IPS-18a (cell line): ENCODE results near the gene DIP2C.

Experiments
- H3K27ac ChIP-seq: one replicate; pipeline ENCODE4 v1.5.1; 2013; ENCODE audit warnings: low read length
- H3K27me3 ChIP-seq: one replicate; pipeline ENCODE4 v1.6.1; 2013; ENCODE audit warnings: mild to moderate bottlenecking, low read length; ENCODE audit not compliant: control insufficient read depth, insufficient read depth
- H3K36me3 ChIP-seq: one replicate; pipeline ENCODE4 v1.6.1; 2013; ENCODE audit warnings: low read depth, low read length; ENCODE audit not compliant: control insufficient read depth
- H3K4me1 ChIP-seq: one replicate; pipeline ENCODE4 v1.6.1; 2013; ENCODE audit warnings: low read depth, low read length; ENCODE audit not compliant: control insufficient read depth
- H3K4me3 ChIP-seq: one replicate; pipeline ENCODE4 v1.5.1; 2013; ENCODE audit warnings: low read length
- H3K9ac ChIP-seq: one replicate; pipeline ENCODE4 v1.6.1; 2013; ENCODE audit warnings: mild to moderate bottlenecking, low read length, moderate library complexity
- H3K9me3 ChIP-seq: one replicate; pipeline ENCODE4 v1.6.1; 2013; ENCODE audit warnings: low read depth, low read length; ENCODE audit not compliant: control insufficient read depth

The DIP2C gene

GRCh38 chr10:501596-501995 is 187.9 kb downstream of the DIP2C start:
- no peak overlapping the region for H3K4me3 ChIP-seq
- H3K9ac ChIP-seq = no peak overlapping the region
- H3K27ac ChIP-seq = no peak overlapping the region
- H3K27me3 ChIP-seq = peaks cover 64% of the 10 kb centered on the region
- no peaks in the 10 kb centered on the region for H3K9me3 ChIP-seq
- H3K4me1 ChIP-seq = no peaks in the 10 kb centered on the region
- H3K36me3 ChIP-seq = no peaks in the 10 kb centered on the region

GRCh38 chr10:500876-501275 is 188.6 kb downstream of the DIP2C start:
- H3K4me1 ChIP-seq = no peaks in the 10 kb centered on the region
- no peak overlapping the region for H3K9ac ChIP-seq
- no peak overlapping the region for H3K27ac ChIP-seq
- no peaks in the 10 kb centered on the region for H3K36me3 ChIP-seq
- H3K27me3 ChIP-seq = peaks cover 57% of the 10 kb centered on the region
- no peak overlapping the region for H3K4me3 ChIP-seq
- no peaks in the 10 kb centered on the region for H3K9me3 ChIP-seq

- no peak overlapping the region for H3K4me3 ChIP-seq
- H3K4me1 ChIP-seq = no peaks in the 10 kb centered on the region
- H3K9me3 ChIP-seq = no peaks in the 10 kb centered on the region
- H3K36me3 ChIP-seq = no peaks in the 10 kb centered on the region
- no peak overlapping the region for H3K27ac ChIP-seq
- H3K9ac ChIP-seq = no peak overlapping the region
- H3K27me3 ChIP-seq = peaks cover 48% of the 10 kb centered on the region
Observed at GRCh38 chr10:499991-500390, 189.5 kb downstream of the DIP2C start.

GRCh38 chr10:498760-499435 is 190.6 kb downstream of the DIP2C start:
- peaks cover 37% of the 10 kb centered on the region for H3K27me3 ChIP-seq
- no peak overlapping the region for H3K9ac ChIP-seq
- H3K4me3 ChIP-seq = no peak overlapping the region
- no peaks in the 10 kb centered on the region for H3K36me3 ChIP-seq
- H3K27ac ChIP-seq = no peak overlapping the region
- no peaks in the 10 kb centered on the region for H3K4me1 ChIP-seq
- no peaks in the 10 kb centered on the region for H3K9me3 ChIP-seq

GRCh38 chr10:497898-498451 is 191.5 kb downstream of the DIP2C start:
- no peak overlapping the region for H3K27ac ChIP-seq
- no peaks in the 10 kb centered on the region for H3K36me3 ChIP-seq
- H3K9ac ChIP-seq = no peak overlapping the region
- H3K9me3 ChIP-seq = no peaks in the 10 kb centered on the region
- peaks cover 3% of the 10 kb centered on the region for H3K4me1 ChIP-seq
- peaks cover 28% of the 10 kb centered on the region for H3K27me3 ChIP-seq
- no peak overlapping the region for H3K4me3 ChIP-seq

GRCh38 chr10:497289-497688 is 192.2 kb downstream of the DIP2C start:
- Histone ChIP-seq H3K36me3 (no peaks in the 10 kb centered on the region), H3K27me3 (peaks cover 21% of the 10 kb centered on the region), H3K4me1 (peaks cover 9% of the 10 kb centered on the region), H3K4me3 (no peak overlapping the region), H3K9me3 (no peaks in the 10 kb centered on the region), H3K27ac (no peak overlapping the region), H3K9ac (no peak overlapping the region)

- H3K27ac ChIP-seq = no peak overlapping the region
- H3K9me3 ChIP-seq = no peaks in the 10 kb centered on the region
- no peak overlapping the region for H3K4me3 ChIP-seq
- H3K4me1 ChIP-seq = peaks cover 25% of the 10 kb centered on the region
- H3K36me3 ChIP-seq = no peaks in the 10 kb centered on the region
- peaks cover 5% of the 10 kb centered on the region for H3K27me3 ChIP-seq
- no peak overlapping the region for H3K9ac ChIP-seq
Observed at GRCh38 chr10:494556-494955, 194.9 kb downstream of the DIP2C start.

GRCh38 chr10:494149-494542 is 195.3 kb downstream of the DIP2C start:
- H3K36me3 ChIP-seq = no peaks in the 10 kb centered on the region
- H3K9me3 ChIP-seq = no peaks in the 10 kb centered on the region
- H3K27me3 ChIP-seq = peaks cover 6% of the 10 kb centered on the region
- no peak overlapping the region for H3K9ac ChIP-seq
- H3K4me3 ChIP-seq = no peak overlapping the region
- H3K4me1 ChIP-seq = peaks cover 25% of the 10 kb centered on the region
- H3K27ac ChIP-seq = no peak overlapping the region

- Histone ChIP-seq H3K27ac (no peak overlapping the region), H3K9me3 (no peaks in the 10 kb centered on the region), H3K36me3 (no peaks in the 10 kb centered on the region), H3K27me3 (peaks cover 12% of the 10 kb centered on the region), H3K4me1 (peaks cover 25% of the 10 kb centered on the region), H3K4me3 (no peak overlapping the region), H3K9ac (no peak overlapping the region)
Observed at GRCh38 chr10:493391-494148, 195.9 kb downstream of the DIP2C start.

- Histone ChIP-seq H3K4me1 (peaks cover 25% of the 10 kb centered on the region), H3K36me3 (no peaks in the 10 kb centered on the region)
Observed at GRCh38 chr10:492836-493235, 196.6 kb downstream of the DIP2C start.

GRCh38 chr10:491667-492424 is 197.6 kb downstream of the DIP2C start:
- H3K27ac ChIP-seq = no peak overlapping the region
- H3K4me3 ChIP-seq = no peak overlapping the region
- H3K36me3 ChIP-seq = no peaks in the 10 kb centered on the region
- no peak overlapping the region for H3K9ac ChIP-seq
- H3K27me3 ChIP-seq = peaks cover 29% of the 10 kb centered on the region
- peaks cover 29% of the 10 kb centered on the region for H3K4me1 ChIP-seq
- H3K9me3 ChIP-seq = no peaks in the 10 kb centered on the region

More at GRCh38 chr10:492836-493235, 196.6 kb downstream of the DIP2C start:
- H3K9ac ChIP-seq = no peak overlapping the region
- H3K27me3 ChIP-seq = peaks cover 19% of the 10 kb centered on the region
- no peak overlapping the region for H3K27ac ChIP-seq
- no peaks in the 10 kb centered on the region for H3K9me3 ChIP-seq
- no peak overlapping the region for H3K4me3 ChIP-seq
